ENCODE measurements around the gene PRR29.

DNA sequence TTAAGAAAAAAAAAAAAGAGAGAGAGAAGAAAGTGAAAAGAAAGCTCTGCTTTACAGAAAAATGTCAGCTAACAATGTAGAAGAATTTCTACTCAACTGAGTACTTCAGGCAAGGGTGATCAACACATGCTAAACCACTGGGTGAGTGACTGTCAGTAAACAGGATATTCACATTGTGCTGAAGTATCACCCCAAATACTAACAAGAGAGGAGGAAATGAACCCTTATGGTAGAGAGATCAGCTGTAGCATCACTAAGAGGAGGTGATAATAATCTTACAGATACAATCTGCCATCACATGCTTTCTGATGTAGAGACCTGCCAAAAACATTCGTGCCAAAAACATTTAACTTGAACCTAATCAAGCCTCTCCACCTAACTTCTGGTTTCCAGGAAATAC is 53.0 kb downstream of the PRR29 start:
- TF ChIP-seq, protein P1, sequence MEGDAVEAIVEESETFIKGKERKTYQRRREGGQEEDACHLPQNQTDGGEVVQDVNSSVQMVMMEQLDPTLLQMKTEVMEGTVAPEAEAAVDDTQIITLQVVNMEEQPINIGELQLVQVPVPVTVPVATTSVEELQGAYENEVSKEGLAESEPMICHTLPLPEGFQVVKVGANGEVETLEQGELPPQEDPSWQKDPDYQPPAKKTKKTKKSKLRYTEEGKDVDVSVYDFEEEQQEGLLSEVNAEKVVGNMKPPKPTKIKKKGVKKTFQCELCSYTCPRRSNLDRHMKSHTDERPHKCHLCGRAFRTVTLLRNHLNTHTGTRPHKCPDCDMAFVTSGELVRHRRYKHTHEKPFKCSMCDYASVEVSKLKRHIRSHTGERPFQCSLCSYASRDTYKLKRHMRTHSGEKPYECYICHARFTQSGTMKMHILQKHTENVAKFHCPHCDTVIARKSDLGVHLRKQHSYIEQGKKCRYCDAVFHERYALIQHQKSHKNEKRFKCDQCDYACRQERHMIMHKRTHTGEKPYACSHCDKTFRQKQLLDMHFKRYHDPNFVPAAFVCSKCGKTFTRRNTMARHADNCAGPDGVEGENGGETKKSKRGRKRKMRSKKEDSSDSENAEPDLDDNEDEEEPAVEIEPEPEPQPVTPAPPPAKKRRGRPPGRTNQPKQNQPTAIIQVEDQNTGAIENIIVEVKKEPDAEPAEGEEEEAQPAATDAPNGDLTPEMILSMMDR (IDR thresholded peaks at IDR 0.05), result no peak
- no peak for TF ChIP-seq POLR2A (IDR thresholded peaks at IDR 0.05)

All from esophagus squamous epithelium (tissue), 4 donors.